K562 (cell line): Measurements from ENCODE around the gene CEP126. TPM values are rescaled to one million over a fixed set of nuclear protein-coding genes. Genes with fewer than 3 reads are reported as not detected.

Experiments used
- ATAC-seq: fragments of 200-7000 bp; cut with Tn5 transposase; 3 replicates; pipeline ENCODE4 v1.9.1; 2020; ENCODE audit warnings: moderate library complexity
- BruUV-seq: library from RNA; stranded (reverse); fragments of 400-500 nt; replicated peaks from 2 replicates; lab custom pipeline; 2021; lab: Mats Ljungman, UMichigan
- CTCF ChIA-PET: fragments of 300-600 bp; formaldehyde crosslinking; extraction: SDS; loops from one replicate; lab custom pipeline; 2021; ENCODE audit warnings: low intra/inter-chr PET ratio; lab: Yijun Ruan, JAX
- POLR2A ChIA-PET: fragments of 300-600, 350-650 bp; sonication (Branson Sonifier 250); formaldehyde crosslinking; extraction: SDS; loops from one replicate; lab custom pipeline; 2021; ENCODE audit warnings: antibody characterized with exemption, inconsistent platforms; lab: Yijun Ruan, JAX
- DNase-seq, 4 experiments: peaks; one replicate each; pipeline versions ENCODE4 v3.0.0 to v3.0.0-alpha.2; 2011 to 2018; ENCODE audit warnings: low spot score in 3 of 4, mixed read lengths in 3 of 4; ENCODE audit errors: extremely low read depth in 1 of 4
- FAIRE-seq: peaks from 2 replicates; lab custom pipeline; 2011; peaks lifted over from hg19 to GRCh38; lab: Jason Lieb, UNC
- H2AFZ ChIP-seq: 2 replicates; pipeline ENCODE4 v1.6.0; 2011; ENCODE audit warnings: low read depth, low read length, control low read depth, inconsistent platforms
- H3K27ac ChIP-seq: fragments of 200-600 bp; 3 replicates; pipeline ENCODE4 v1.8.0; 2011; ENCODE audit warnings: low read depth, mild to moderate bottlenecking, control low read depth, inconsistent platforms, low read length, moderate library complexity, mixed read lengths; ENCODE audit errors: extremely low read depth
- H3K27me3 ChIP-seq, 2 experiments: fragments of 300-600 bp in 1 of 2; 2 replicates in 1 of 2; 3 replicates in 1 of 2; pipeline versions ENCODE4 v1.6.0 to v1.8.0; 2011; ENCODE audit warnings: inconsistent platforms in 2 of 2, low read length in 2 of 2, mild to moderate bottlenecking in 1 of 2, mixed read lengths in 1 of 2, moderate library complexity in 1 of 2; ENCODE audit not compliant: control insufficient read depth in 2 of 2, insufficient read depth in 2 of 2
- H3K36me3 ChIP-seq: fragments of 300-600 bp; 3 replicates; pipeline ENCODE4 v1.8.0; 2011; ENCODE audit warnings: mild to moderate bottlenecking, low read length, inconsistent platforms; ENCODE audit not compliant: control insufficient read depth, insufficient read depth
- H3K4me1 ChIP-seq, 2 experiments: fragments of 200-600 bp in 1 of 2; replicated peaks in 1 of 2; 2 replicates in 1 of 2; 3 replicates in 1 of 2; pipeline versions ENCODE4 v1.5.1 to v1.8.0; 2011; ENCODE audit warnings: inconsistent platforms in 2 of 2, low read length in 2 of 2, mild to moderate bottlenecking in 1 of 2, mixed read lengths in 1 of 2, moderate library complexity in 1 of 2; ENCODE audit not compliant: control insufficient read depth in 2 of 2, insufficient read depth in 2 of 2
- H3K4me2 ChIP-seq: 2 replicates; pipeline ENCODE4 v1.6.1; 2011; ENCODE audit warnings: low read length, control low read depth, inconsistent platforms, mixed read lengths; ENCODE audit not compliant: insufficient read depth
- H3K4me3 ChIP-seq: fragments of 200-600 bp; sonication (generic), shearing (Covaris generic); 2 replicates; pipeline ENCODE4 v1.5.1; 2016; ENCODE audit warnings: control low read depth, inconsistent platforms
- H3K79me2 ChIP-seq: fragments of 200-600 bp; 3 replicates; pipeline ENCODE4 v1.8.0; 2011; ENCODE audit warnings: low read length, inconsistent platforms; ENCODE audit not compliant: control insufficient read depth, insufficient read depth
- H3K9ac ChIP-seq, 2 experiments: 2 replicates each; pipeline versions ENCODE4 v1.6.0 to v1.6.1; 2011; ENCODE audit warnings: low read depth in 2 of 2, low read length in 2 of 2, control low read depth in 1 of 2, inconsistent platforms in 1 of 2, mild to moderate bottlenecking in 1 of 2, mixed read lengths in 1 of 2; ENCODE audit not compliant: insufficient read depth in 1 of 2
- H3K9me1 ChIP-seq: one replicate; pipeline ENCODE4 v1.6.0; 2011; ENCODE audit warnings: inconsistent platforms, mild to moderate bottlenecking, low read length, moderate library complexity; ENCODE audit not compliant: control insufficient read depth, insufficient read depth
- H3K9me3 ChIP-seq: replicated peaks from 2 replicates; pipeline ENCODE4 v1.5.1; 2011; ENCODE audit warnings: low read depth, low read length, inconsistent platforms; ENCODE audit not compliant: control insufficient read depth, insufficient read depth
- H4K20me1 ChIP-seq: replicated peaks from 2 replicates; pipeline ENCODE4 v1.6.1; 2011; ENCODE audit warnings: low read length, inconsistent platforms, mixed read lengths; ENCODE audit not compliant: control insufficient read depth, insufficient read depth
- BRCA1 ChIP-seq, 2 experiments: fragments of 450-650 bp in 1 of 2; sonication (generic) in 1 of 2; formaldehyde crosslinking in 1 of 2; IDR thresholded peaks; 2 replicates each; pipeline versions ENCODE4 v1.5.0 to v1.6.1; 2017 to 2020; ENCODE audit warnings: mild to moderate bottlenecking in 1 of 2, missing genetic modification reagents in 1 of 2
- NBN ChIP-seq: fragments of 450-650 bp; IDR thresholded peaks from 2 replicates; pipeline ENCODE4 v1.6.1; 2016; ENCODE audit warnings: low read depth, mild to moderate bottlenecking
- NCOA2 ChIP-seq, 2 experiments: fragments of 450-650 bp; IDR thresholded peaks; 2 replicates each; pipeline ENCODE4 v1.6.1; 2018; ENCODE audit warnings: mild to moderate bottlenecking in 2 of 2, moderate library complexity in 1 of 2; ENCODE audit not compliant: partially characterized antibody in 2 of 2
- NEUROD1 ChIP-seq: fragments of 150-350 bp; IDR thresholded peaks from 2 replicates; pipeline ENCODE4 v1.6.1; 2014; ENCODE audit warnings: borderline replicate concordance, low read length, low read depth; ENCODE audit not compliant: partially characterized antibody
- NR3C1 ChIP-seq: sonication (generic); formaldehyde crosslinking; IDR thresholded peaks from 2 replicates; pipeline ENCODE4 v1.8.1; 2022; ENCODE audit warnings: missing genetic modification reagents
- PHTF2 ChIP-seq: fragments of 250-450 bp; sonication (Bioruptor Pico); IDR thresholded peaks from 2 replicates; pipeline ENCODE4 v1.5.0; 2021; ENCODE audit warnings: mild to moderate bottlenecking
- RBM17 ChIP-seq: fragments of 200-400 bp; formaldehyde crosslinking; IDR thresholded peaks from 2 replicates; pipeline ENCODE4 v1.6.1; 2017; ENCODE audit warnings: low read depth, mild to moderate bottlenecking, low read length, borderline replicate concordance
- RBM34 ChIP-seq: fragments of 200-400 bp; formaldehyde crosslinking; IDR thresholded peaks from 2 replicates; pipeline ENCODE4 v1.6.1; 2018; ENCODE audit warnings: low read length, borderline replicate concordance; ENCODE audit not compliant: insufficient read depth
- SNIP1 ChIP-seq: fragments of 450-650 bp; IDR thresholded peaks from 2 replicates; pipeline ENCODE4 v1.7.1; 2017; ENCODE audit warnings: low read depth, mild to moderate bottlenecking
- ZNF143 ChIP-seq: sonication (generic); formaldehyde crosslinking; IDR thresholded peaks from 2 replicates; pipeline ENCODE4 v1.9.0; 2022; ENCODE audit warnings: mild to moderate bottlenecking, missing genetic modification reagents
- ZNF408 ChIP-seq: fragments of 250-450 bp; sonication (Bioruptor Pico); IDR thresholded peaks from 2 replicates; pipeline ENCODE4 v1.4.0; 2020; ENCODE audit warnings: low read depth, mild to moderate bottlenecking, moderate library complexity
- WGBS: fragments of 100-300 bp; shearing (Covaris generic); methylation state at CpG from one replicate; pipeline ENCODE4 v1.1.6; 2016; ENCODE audit warnings: low coverage, mixed read lengths; ENCODE audit not compliant: insufficient coverage; ENCODE audit errors: missing lambda C conversion rate; 5-methylcytosine and 5-hydroxymethylcytosine counted together
- in situ Hi-C: fragments of 300-500 bp; cut with MboI; formaldehyde crosslinking; loops from 4 replicates; pipeline ENCODE4 v1.15.0; 2018; ENCODE audit warnings: inconsistent platforms, mixed read lengths
- intact Hi-C: fragments of 100-400 bp; cut with micrococcal nuclease; formaldehyde crosslinking; loops from 2 replicates; pipeline ENCODE4 v1.14.2; 2022
- polyA plus RNA-seq, 8 experiments: library from polyadenylated mRNA; depleted of rRNA in 4 of 8; stranded (reverse) in 5 of 8; unstranded in 3 of 8; fragments of >200 nt; fragmentation: Nextera tagmentation in 2 of 8; fragmentation: Illumina TruSeq in 1 of 8; extraction: Ambion mirVana in 2 of 8; extraction: Trizol in 1 of 8; gene quantifications; 2 replicates each; pipeline versions ENCODE4 v1.2.1 to v1.2.3, GENCODE V29; 2011 to 2014; ENCODE audit warnings: inconsistent platforms in 1 of 8, missing spikeins in 1 of 8
- total RNA-seq, 7 experiments: library from RNA; depleted of rRNA in 6 of 7; stranded (reverse); fragments of >200 nt in 6 of 7; fragmentation: Illumina TruSeq in 2 of 7; extraction: Trizol in 2 of 7; gene quantifications; 2 replicates each; pipeline versions ENCODE4 v1.2.1 to v1.2.3, GENCODE V29; 2011 to 2021; ENCODE audit warnings: low replicate concordance in 1 of 7
- TF ChIP-seq, protein P1 (sequence below): fragments of 250-450 bp; sonication (Bioruptor Pico); IDR thresholded peaks from 2 replicates; pipeline ENCODE4 v1.9.0; 2021; ENCODE audit warnings: mild to moderate bottlenecking
- TF ChIP-seq, protein P2 (sequence below): sonication (generic); formaldehyde crosslinking; IDR thresholded peaks from 2 replicates; pipeline ENCODE4 v1.8.1; 2023; ENCODE audit warnings: mild to moderate bottlenecking, missing genetic modification reagents

CEP126 gene
- total and polyA plus RNA-seq, 9 of the 15 experiments (the other 6 are each of a cell fraction or from before 2014, with no cell fraction given) = 0.01 to 0.11 (median 0.07) TPM; not detected in 3

DNA sequence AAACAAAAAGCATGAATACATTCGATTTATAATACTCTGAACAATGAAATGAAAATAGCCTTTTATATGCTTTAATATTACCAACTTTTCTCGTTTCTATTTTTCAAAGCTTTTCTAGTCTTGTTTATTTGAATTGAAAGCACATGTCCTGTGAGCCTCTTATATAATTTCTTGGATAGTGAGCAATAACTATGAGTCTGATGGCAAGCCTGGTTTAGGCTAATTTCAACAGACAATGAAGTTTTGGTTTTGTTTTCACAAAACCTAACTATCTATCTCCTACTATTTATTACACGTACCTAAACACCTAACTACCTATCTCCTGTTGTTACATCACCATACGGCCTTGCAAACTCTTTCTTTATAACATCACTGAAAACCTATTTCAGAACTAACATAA is 29.2 kb upstream of the CEP126 start (continued):
- TF ChIP-seq PHTF2 (CRISPR knock-in tag) (no peak), ZNF408 (CRISPR knock-in tag) (no peak)

DNA sequence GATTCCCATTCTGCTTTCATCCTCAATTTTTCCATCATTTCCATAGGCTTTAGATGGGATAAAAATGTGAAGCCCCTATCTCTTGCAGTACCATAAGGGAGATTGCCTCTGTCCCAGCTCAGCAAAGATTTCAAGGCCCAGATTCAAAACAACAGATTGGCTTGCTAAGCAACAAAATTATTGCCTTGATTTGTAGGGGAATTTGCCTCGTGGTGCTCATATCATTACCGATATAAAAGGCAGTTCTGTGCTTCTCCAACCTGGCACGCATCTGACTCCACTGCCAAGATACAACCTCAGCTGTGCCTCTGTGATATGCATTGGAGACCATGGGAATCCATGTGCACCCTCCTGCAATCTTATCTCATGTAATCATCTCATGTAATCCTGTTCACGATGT is 25.0 kb upstream of the CEP126 start:
- no peak overlapping the region for H3K4me3 ChIP-seq
- no peak overlapping the region for H3K27ac ChIP-seq
- intact Hi-C loops (no loop called here), in situ Hi-C loops (no loop called here)
- BruUV-seq = no TSS peak
- no peaks in the 10 kb centered on the region for H3K9me3 ChIP-seq
- no peak for TF ChIP-seq NCOA2 (IDR thresholded peaks at IDR 0.05; ENCODE audit: partially characterized antibody in 2 of 2)
- no peak for FAIRE-seq
- ChIA-PET CTCF (no interaction called here), POLR2A (no interaction called here)
- H3K79me2 ChIP-seq = no peaks in the 10 kb centered on the region
- H3K9me1 ChIP-seq = no peaks in the 10 kb centered on the region
- H3K4me1 ChIP-seq = no peaks in the 10 kb centered on the region
- no peak for DNase-seq
- H3K9ac ChIP-seq = no peak overlapping the region
- H2AFZ ChIP-seq = no peak overlapping the region
- 1% methylated on average over 4 of the region's 4 CpGs for WGBS
- no peak overlapping the region for H3K4me2 ChIP-seq
- H3K36me3 ChIP-seq = no peaks in the 10 kb centered on the region
- H3K27me3 ChIP-seq = no peaks in the 10 kb centered on the region
- H4K20me1 ChIP-seq = no peaks in the 10 kb centered on the region
- no peak for ATAC-seq

DNA sequence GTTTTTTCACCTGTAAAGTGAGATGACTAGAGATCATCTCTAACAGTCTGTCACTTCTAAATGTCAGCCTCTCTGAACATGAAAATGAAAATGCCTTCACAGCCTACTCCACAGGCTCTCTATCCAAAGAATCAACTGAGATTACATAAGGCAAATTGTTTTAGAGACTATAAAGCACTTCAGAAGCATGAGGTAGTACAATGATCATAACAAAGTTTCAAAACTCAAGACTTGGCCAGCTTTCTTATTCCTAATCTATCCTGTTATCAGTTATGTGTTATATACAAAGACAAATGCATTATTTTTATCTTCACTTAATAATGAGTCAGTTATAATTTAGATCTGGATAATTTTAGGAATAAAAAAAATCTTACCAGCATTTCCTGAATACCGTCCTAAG is 20.3 kb upstream of the CEP126 start:
- H3K4me1 ChIP-seq = no peaks in the 10 kb centered on the region
- H3K9me3 ChIP-seq = no peaks in the 10 kb centered on the region
- H3K4me3 ChIP-seq = no peak overlapping the region
- H2AFZ ChIP-seq = no peak overlapping the region
- ChIA-PET CTCF (no interaction called here), POLR2A (no interaction called here)
- no peak for FAIRE-seq
- H3K36me3 ChIP-seq = no peaks in the 10 kb centered on the region
- ATAC-seq = no peak
- H4K20me1 ChIP-seq = no peaks in the 10 kb centered on the region
- in situ Hi-C loops (no loop called here), intact Hi-C loops (no loop called here)
- no peak overlapping the region for H3K27ac ChIP-seq
- no peaks in the 10 kb centered on the region for H3K9me1 ChIP-seq
- H3K79me2 ChIP-seq = no peaks in the 10 kb centered on the region
- no peak overlapping the region for H3K4me2 ChIP-seq
- 0% methylated on average over 1 of the region's 1 CpG for WGBS
- H3K27me3 ChIP-seq = no peaks in the 10 kb centered on the region
- no peak overlapping the region for H3K9ac ChIP-seq
- DNase-seq = no peak
- BruUV-seq = no TSS peak
- TF ChIP-seq NR3C1 (CRISPR knock-in tag) (no peak), RBM17 (no peak), RBM34 (no peak), NCOA2 (IDR thresholded peaks at IDR 0.05; ENCODE audit: partially characterized antibody in 2 of 2) (no peak), NBN (no peak), SNIP1 (no peak), ZNF143 (CRISPR knock-in tag) (no peak), NEUROD1 (no peak), BRCA1 (IDR thresholded peaks at IDR 0.05) (no peak), BRCA1 (CRISPR knock-in tag; IDR thresholded peaks at IDR 0.05) (no peak)
- TF ChIP-seq, protein P1, sequence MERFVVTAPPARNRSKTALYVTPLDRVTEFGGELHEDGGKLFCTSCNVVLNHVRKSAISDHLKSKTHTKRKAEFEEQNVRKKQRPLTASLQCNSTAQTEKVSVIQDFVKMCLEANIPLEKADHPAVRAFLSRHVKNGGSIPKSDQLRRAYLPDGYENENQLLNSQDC (CRISPR knock-in tag) = no peak
- TF ChIP-seq, protein P2, sequence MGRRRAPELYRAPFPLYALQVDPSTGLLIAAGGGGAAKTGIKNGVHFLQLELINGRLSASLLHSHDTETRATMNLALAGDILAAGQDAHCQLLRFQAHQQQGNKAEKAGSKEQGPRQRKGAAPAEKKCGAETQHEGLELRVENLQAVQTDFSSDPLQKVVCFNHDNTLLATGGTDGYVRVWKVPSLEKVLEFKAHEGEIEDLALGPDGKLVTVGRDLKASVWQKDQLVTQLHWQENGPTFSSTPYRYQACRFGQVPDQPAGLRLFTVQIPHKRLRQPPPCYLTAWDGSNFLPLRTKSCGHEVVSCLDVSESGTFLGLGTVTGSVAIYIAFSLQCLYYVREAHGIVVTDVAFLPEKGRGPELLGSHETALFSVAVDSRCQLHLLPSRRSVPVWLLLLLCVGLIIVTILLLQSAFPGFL (CRISPR knock-in tag) = no peak
